HepG2 (cell line): ENCODE measurements around the gene DCC.

Source experiments
- CTCF ChIP-seq: sonication (generic); formaldehyde crosslinking; IDR thresholded peaks from 2 replicates; pipeline ENCODE4 v1.5.0; 2020; ENCODE audit warnings: mild to moderate bottlenecking, missing genetic modification reagents, moderate library complexity
- HMG20A ChIP-seq: IDR thresholded peaks from 2 replicates; pipeline ENCODE4 v1.6.1; 2016; ENCODE audit warnings: borderline replicate concordance
- KAT7 ChIP-seq: IDR thresholded peaks from 2 replicates; pipeline ENCODE4 v1.6.1; 2018; ENCODE audit warnings: borderline replicate concordance, missing compliant biosample characterization
- MAFK ChIP-seq, 2 experiments: IDR thresholded peaks in 1 of 2; conservative IDR thresholded peaks in 1 of 2; 2 replicates each; pipeline ENCODE4 v1.6.1; 2011; ENCODE audit warnings: improper control_type of control experiment in 2 of 2, low read length in 2 of 2
- NFIC ChIP-seq: IDR thresholded peaks from 2 replicates; pipeline ENCODE4 v1.6.1; 2012; ENCODE audit warnings: mild to moderate bottlenecking, low read length, inconsistent platforms
- POLR2A ChIP-seq, 2 experiments: IDR thresholded peaks; 2 replicates each; pipeline ENCODE4 v1.6.1; 2011; ENCODE audit warnings: low read depth in 2 of 2, low read length in 2 of 2, mild to moderate bottlenecking in 1 of 2, moderate library complexity in 1 of 2; ENCODE audit not compliant: insufficient read depth in 1 of 2
- RBAK ChIP-seq: sonication (generic); formaldehyde crosslinking; IDR thresholded peaks from 2 replicates; pipeline ENCODE4 v1.5.1; 2020; ENCODE audit warnings: mild to moderate bottlenecking, missing genetic modification reagents
- XRCC5 ChIP-seq: fragments of 200-400 bp; formaldehyde crosslinking; optimal IDR thresholded peaks from 2 replicates; pipeline ENCODE3; 2017; ENCODE audit warnings: mild to moderate bottlenecking, low read length
- ZBED4 ChIP-seq: sonication (generic); formaldehyde crosslinking; IDR thresholded peaks from 2 replicates; pipeline ENCODE4 v1.4.0; 2020; ENCODE audit warnings: missing genetic modification reagents, borderline replicate concordance

- TF ChIP-seq CTCF (CRISPR knock-in tag) (no peak), RBAK (no peak), MAFK (conservative IDR thresholded peaks at IDR 0.05 in 1 of 2, IDR thresholded peaks at IDR 0.05 in 1 of 2; ENCODE audit: low read length in 2 of 2) (no peak), XRCC5 (no peak), NFIC (no peak), HMG20A (no peak), KAT7 (CRISPR knock-in tag) (no peak), POLR2A (IDR thresholded peaks at IDR 0.05; ENCODE audit: insufficient read depth in 1 of 2, low read depth in 2 of 2, low read length in 2 of 2) (no peak), ZBED4 (CRISPR knock-in tag) (no peak)
Observed at GRCh38 chr18:52554180-52554579, 214.2 kb downstream of the DCC start.
